Cardiac muscle cell (in vitro differentiated cells and primary cell): Measurements from ENCODE around the gene MAPK8IP3. TPM values are rescaled to one million over a fixed set of nuclear protein-coding genes. Genes with fewer than 3 reads are reported as not detected.

Experiments
- DNase-seq, 2 donors: peaks; one replicate each; pipeline versions ENCODE4 v3.0.0 to v3.0.0-alpha.2; 2010 to 2017; ENCODE audit warnings: low read depth in 1 of 2, low spot score in 1 of 2
- H3K27ac ChIP-seq: fragments of 200-600 bp; sonication (generic); 2 replicates; pipeline ENCODE4 v1.5.1; 2016
- H3K27me3 ChIP-seq: fragments of 200-600 bp; sonication (generic); 2 replicates; pipeline ENCODE4 v1.6.0; 2016; ENCODE audit warnings: control low read depth
- H3K36me3 ChIP-seq: fragments of 200-600 bp; sonication (generic); 2 replicates; pipeline ENCODE4 v1.5.1; 2016; ENCODE audit warnings: control low read depth
- H3K4me1 ChIP-seq: fragments of 200-600 bp; sonication (generic); 2 replicates; pipeline ENCODE4 v1.8.1; 2017; ENCODE audit warnings: low read depth, mild to moderate bottlenecking, mixed run types
- H3K4me3 ChIP-seq: fragments of 200-600 bp; sonication (generic); 2 replicates; pipeline ENCODE4 v1.5.1; 2016; ENCODE audit warnings: mild to moderate bottlenecking
- H3K9me3 ChIP-seq: fragments of 200-600 bp; sonication (generic); 2 replicates; pipeline ENCODE4 v1.5.1; 2017; ENCODE audit warnings: low read depth, mild to moderate bottlenecking, control low read depth
- polyA plus RNA-seq: library from polyadenylated mRNA; unstranded; fragments of >200 nt; fragmentation: Nextera tagmentation; extraction: Ambion mirVana; gene quantifications from 2 replicates; pipeline ENCODE4 v1.2.1, GENCODE V29; 2016
- total RNA-seq: library from RNA; depleted of rRNA; stranded (reverse); fragments of >200 nt; gene quantifications from 2 replicates; pipeline ENCODE4 v1.2.3, GENCODE V29; 2016
- TF ChIP-seq, protein P1 (sequence below): IDR thresholded peaks from 2 replicates; pipeline ENCODE4 v1.5.1; 2012; ENCODE audit warnings: low read depth, mild to moderate bottlenecking, low read length

The MAPK8IP3 gene
- total and polyA plus RNA-seq, 2 experiments from 2014 or later = 75.2 to 127 TPM

DNA sequence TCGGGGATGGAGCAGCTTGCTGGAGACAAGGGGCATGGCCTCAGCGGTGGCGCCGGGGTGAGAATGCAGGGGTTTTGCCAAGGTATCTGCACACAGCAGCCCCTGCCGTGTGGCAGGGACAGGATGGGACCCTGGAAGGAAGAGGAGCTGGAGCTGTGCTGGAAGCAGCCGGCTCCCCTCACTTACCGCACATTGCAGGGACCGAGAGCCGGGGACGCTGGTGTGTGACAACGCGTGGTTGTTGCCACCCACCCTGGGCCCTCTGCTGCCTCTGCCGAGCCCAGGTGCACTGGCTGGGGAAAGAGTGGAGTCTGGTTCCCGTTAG, 79.8 kb downstream of the MAPK8IP3 start:
- no peaks in the 10 kb centered on the region for H3K9me3 ChIP-seq
- no peak for DNase-seq
- H3K27ac ChIP-seq = no peak overlapping the region
- H3K4me1 ChIP-seq = no peaks in the 10 kb centered on the region
- peaks cover 6% of the 10 kb centered on the region for H3K36me3 ChIP-seq
- no peak overlapping the region for H3K4me3 ChIP-seq
- no peaks in the 10 kb centered on the region for H3K27me3 ChIP-seq
- TF ChIP-seq, protein P1, sequence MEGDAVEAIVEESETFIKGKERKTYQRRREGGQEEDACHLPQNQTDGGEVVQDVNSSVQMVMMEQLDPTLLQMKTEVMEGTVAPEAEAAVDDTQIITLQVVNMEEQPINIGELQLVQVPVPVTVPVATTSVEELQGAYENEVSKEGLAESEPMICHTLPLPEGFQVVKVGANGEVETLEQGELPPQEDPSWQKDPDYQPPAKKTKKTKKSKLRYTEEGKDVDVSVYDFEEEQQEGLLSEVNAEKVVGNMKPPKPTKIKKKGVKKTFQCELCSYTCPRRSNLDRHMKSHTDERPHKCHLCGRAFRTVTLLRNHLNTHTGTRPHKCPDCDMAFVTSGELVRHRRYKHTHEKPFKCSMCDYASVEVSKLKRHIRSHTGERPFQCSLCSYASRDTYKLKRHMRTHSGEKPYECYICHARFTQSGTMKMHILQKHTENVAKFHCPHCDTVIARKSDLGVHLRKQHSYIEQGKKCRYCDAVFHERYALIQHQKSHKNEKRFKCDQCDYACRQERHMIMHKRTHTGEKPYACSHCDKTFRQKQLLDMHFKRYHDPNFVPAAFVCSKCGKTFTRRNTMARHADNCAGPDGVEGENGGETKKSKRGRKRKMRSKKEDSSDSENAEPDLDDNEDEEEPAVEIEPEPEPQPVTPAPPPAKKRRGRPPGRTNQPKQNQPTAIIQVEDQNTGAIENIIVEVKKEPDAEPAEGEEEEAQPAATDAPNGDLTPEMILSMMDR = no peak

- Histone ChIP-seq H3K27me3 (no peaks in the 10 kb centered on the region), H3K27ac (no peak overlapping the region), H3K4me3 (no peak overlapping the region), H3K36me3 (peaks cover 6% of the 10 kb centered on the region), H3K4me1 (no peaks in the 10 kb centered on the region), H3K9me3 (no peaks in the 10 kb centered on the region)
- TF ChIP-seq, protein P1 = no peak
- no peak for DNase-seq
Measured at GRCh38 chr16:1786242-1787055, 80.5 kb downstream of the MAPK8IP3 start.

DNA sequence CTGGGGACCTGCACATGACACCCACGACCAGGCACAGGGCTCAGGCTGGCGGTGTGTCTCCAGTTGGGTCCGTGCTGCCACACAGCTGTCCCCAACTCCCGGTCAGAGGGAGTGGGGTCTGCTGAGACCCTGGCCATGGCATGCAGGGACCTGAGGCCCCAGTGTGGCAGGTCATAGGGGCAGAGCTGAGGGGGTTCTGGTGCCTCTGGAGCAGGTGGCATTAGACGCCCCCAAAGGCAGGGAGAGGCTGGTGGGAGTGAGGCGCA, 81.0 kb downstream of the MAPK8IP3 start:
- Histone ChIP-seq H3K9me3 (no peaks in the 10 kb centered on the region), H3K27me3 (no peaks in the 10 kb centered on the region), H3K36me3 (peaks cover 6% of the 10 kb centered on the region), H3K4me3 (no peak overlapping the region), H3K27ac (no peak overlapping the region), H3K4me1 (no peaks in the 10 kb centered on the region)
- TF ChIP-seq, protein P1 = no peak
- DNase-seq = no peak

GRCh38 chr16:1787322-1788094, 81.5 kb downstream of the MAPK8IP3 start:
- Histone ChIP-seq H3K36me3 (peaks cover 6% of the 10 kb centered on the region), H3K27ac (no peak overlapping the region)

DNA sequence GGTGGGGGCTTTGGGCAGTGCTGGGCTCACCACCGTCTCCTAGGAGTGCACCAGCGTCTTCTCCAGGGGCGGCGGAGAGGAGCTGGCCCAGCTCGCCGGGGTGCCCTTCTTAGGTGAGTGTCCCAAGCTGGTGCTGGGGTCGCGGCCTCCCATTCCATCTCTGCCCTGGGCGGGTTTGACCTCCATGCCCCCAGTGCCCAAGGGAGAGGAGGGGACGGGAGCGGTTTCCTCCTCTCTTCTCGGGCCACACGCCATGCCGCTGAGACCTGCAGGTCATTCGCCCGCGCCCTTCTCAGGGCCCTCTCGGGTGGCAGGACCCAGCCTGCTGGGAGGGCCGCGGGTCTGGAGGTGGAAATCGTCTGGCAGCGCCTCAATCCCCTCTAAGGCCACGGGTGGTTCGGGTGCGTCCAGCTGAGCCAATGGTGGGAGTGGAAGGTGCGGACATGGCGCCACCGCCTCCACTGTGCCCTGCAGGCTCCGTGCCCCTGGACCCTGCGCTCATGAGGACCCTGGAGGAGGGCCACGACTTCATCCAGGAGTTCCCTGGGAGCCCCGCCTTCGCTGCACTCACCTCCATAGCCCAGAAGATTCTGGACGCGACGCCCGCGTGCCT, 82.2 kb downstream of the MAPK8IP3 start:
- Histone ChIP-seq H3K4me3 (no peak overlapping the region), H3K27me3 (no peaks in the 10 kb centered on the region), H3K36me3 (peaks cover 6% of the 10 kb centered on the region), H3K27ac (no peak overlapping the region), H3K9me3 (no peaks in the 10 kb centered on the region), H3K4me1 (no peaks in the 10 kb centered on the region)
- TF ChIP-seq, protein P1 = no peak
- no peak for DNase-seq

More at GRCh38 chr16:1787322-1788094, 81.5 kb downstream of the MAPK8IP3 start:
- H3K4me3 ChIP-seq = no peak overlapping the region
- no peaks in the 10 kb centered on the region for H3K27me3 ChIP-seq
- H3K4me1 ChIP-seq = no peaks in the 10 kb centered on the region
- DNase-seq = no peak
- H3K9me3 ChIP-seq = no peaks in the 10 kb centered on the region
- TF ChIP-seq, protein P1 = no peak
